GM19397 (cell line): ENCODE results near the gene MTSS2.
"Not testable (repeated sequence)": the region's sequence is repeated elsewhere in the genome, so short reads cannot be mapped to it uniquely, and the experiment has no call there.

Experiments
- ATAC-seq: cut with Tn5 transposase; IDR thresholded peaks from one replicate; pipeline ENCODE4 v1.9.1; 2021; ENCODE audit warnings: mild to moderate bottlenecking, moderate library complexity; ENCODE audit not compliant: unreplicated experiment

MTSS2 gene

GRCh38 chr16:70657956-70658355 lies 27.9 kb downstream of the MTSS2 start:
- ATAC-seq = no peak

GRCh38 chr16:70656712-70657263 lies 29.1 kb downstream of the MTSS2 start:
- no peak for ATAC-seq

- no peak for ATAC-seq
Observed at GRCh38 chr16:70656065-70656711, 29.7 kb downstream of the MTSS2 start.

GRCh38 chr16:70653809-70654771 lies 31.8 kb downstream of the MTSS2 start:
- ATAC-seq = no peak

GRCh38 chr16:70653406-70653805 lies 32.4 kb downstream of the MTSS2 start:
- ATAC-seq = no peak

GRCh38 chr16:70652322-70652721 lies 33.5 kb downstream of the MTSS2 start:
- ATAC-seq = no peak

- no peak for ATAC-seq
Observed at GRCh38 chr16:70651524-70651923, 34.3 kb downstream of the MTSS2 start.

- ATAC-seq = no peak
Observed at GRCh38 chr16:70650216-70650615, 35.6 kb downstream of the MTSS2 start.

GRCh38 chr16:70649300-70649699 lies 36.6 kb downstream of the MTSS2 start:
- ATAC-seq = no peak

- no peak for ATAC-seq
Observed at GRCh38 chr16:70648606-70649005, 37.2 kb downstream of the MTSS2 start.

GRCh38 chr16:70647441-70648359 lies 38.2 kb downstream of the MTSS2 start:
- ATAC-seq = no peak

- ATAC-seq = no peak
Observed at GRCh38 chr16:70646260-70647241, 39.3 kb downstream of the MTSS2 start, which contains the start of gene IL34. Gene IL34 (plus strand): TSS chr16:70646559. CDS start chr16:70646948, 389 bp downstream.

GRCh38 chr16:70644763-70645597 lies 40.9 kb downstream of the MTSS2 start:
- ATAC-seq = no peak

GRCh38 chr16:70643264-70643663 lies 42.6 kb downstream of the MTSS2 start:
- not testable (repeated sequence) for ATAC-seq

GRCh38 chr16:70642633-70643032 lies 43.2 kb downstream of the MTSS2 start:
- no peak for ATAC-seq

- no peak for ATAC-seq
Observed at GRCh38 chr16:70638814-70639792, 46.8 kb downstream of the MTSS2 start.
